ENCODE measurements around the gene SH3BP4. TPM values are rescaled to one million over a fixed set of nuclear protein-coding genes. Genes with fewer than 3 reads are reported as not detected.
A peak's percentile ranks its signal among the peaks of the same experiment; 100 is the strongest.

SH3BP4 gene
- total and polyA plus RNA-seq, 2 of the 13 experiments (the other 11 are each of a cell fraction or from before 2014, with no cell fraction given), result 34.6 to 99.1 TPM

GRCh38 chr2:234977228-234977679 lies 25.4 kb downstream of the SH3BP4 start (continued):
- TF ChIP-seq ZBTB38 (CRISPR knock-in tag; IDR thresholded peaks at IDR 0.05) (peak; percentile 62; the same call in 1 of the 2 replicates), HCFC1 (IDR thresholded peaks at IDR 0.05; ENCODE audit: low read depth, low read length) (no peak), ZNF878 (CRISPR knock-in tag; IDR thresholded peaks at IDR 0.05) (no peak), SPEN (CRISPR knock-in tag; IDR thresholded peaks at IDR 0.05; ENCODE audit: low read depth) (no peak; the same call in 1 of the 2 replicates), ZNF160 (CRISPR knock-in tag; IDR thresholded peaks at IDR 0.05) (no peak), HNF1A (IDR thresholded peaks at IDR 0.05; ENCODE audit: low read depth) (no peak), HNF1A (CRISPR knock-in tag; IDR thresholded peaks at IDR 0.05; ENCODE audit: borderline replicate concordance) (no peak; the same call in 1 of the 2 replicates), ZNF12 (CRISPR knock-in tag; IDR thresholded peaks at IDR 0.05) (no peak), MEIS1 (CRISPR knock-in tag; IDR thresholded peaks at IDR 0.05; ENCODE audit: borderline replicate concordance) (no peak), ZNF101 (CRISPR knock-in tag; IDR thresholded peaks at IDR 0.05; ENCODE audit: borderline replicate concordance, low read depth) (no peak), TGIF2 (CRISPR knock-in tag; IDR thresholded peaks at IDR 0.05) (peak; percentile 53; the same call in 1 of the 2 replicates), GTF2F1 (IDR thresholded peaks at IDR 0.05; ENCODE audit: low read length) (no peak), ZBTB7B (CRISPR knock-in tag; IDR thresholded peaks at IDR 0.05) (0 out of 2 replicates have a peak, but pooled peaks have one; percentile 47), ZNF703 (CRISPR knock-in tag; IDR thresholded peaks at IDR 0.05; ENCODE audit: borderline replicate concordance) (no peak), SRSF9 (IDR thresholded peaks at IDR 0.05; ENCODE audit: borderline replicate concordance, insufficient read depth, low read depth, low read length, poor library complexity, severe bottlenecking) (no peak), NAIF1 (CRISPR knock-in tag; IDR thresholded peaks at IDR 0.05; ENCODE audit: borderline replicate concordance) (no peak), ZFYVE20 (CRISPR knock-in tag; IDR thresholded peaks at IDR 0.05; ENCODE audit: borderline replicate concordance, low read depth) (no peak), ZNF225 (CRISPR knock-in tag; IDR thresholded peaks at IDR 0.05) (no peak), FOXK1 (CRISPR knock-in tag; IDR thresholded peaks at IDR 0.05; ENCODE audit: borderline replicate concordance, low read depth) (no peak), ZNF782 (CRISPR knock-in tag; IDR thresholded peaks at IDR 0.05; ENCODE audit: borderline replicate concordance) (no peak), MTA1 (CRISPR knock-in tag; IDR thresholded peaks at IDR 0.05; ENCODE audit: borderline replicate concordance) (peak; percentile 34; the same call in 1 of the 2 replicates), ZNF282 (IDR thresholded peaks at IDR 0.05; ENCODE audit: partially characterized antibody) (no peak), IRX3 (CRISPR knock-in tag; IDR thresholded peaks at IDR 0.05; ENCODE audit: borderline replicate concordance, low read depth) (no peak)
- TF ChIP-seq, protein P1, sequence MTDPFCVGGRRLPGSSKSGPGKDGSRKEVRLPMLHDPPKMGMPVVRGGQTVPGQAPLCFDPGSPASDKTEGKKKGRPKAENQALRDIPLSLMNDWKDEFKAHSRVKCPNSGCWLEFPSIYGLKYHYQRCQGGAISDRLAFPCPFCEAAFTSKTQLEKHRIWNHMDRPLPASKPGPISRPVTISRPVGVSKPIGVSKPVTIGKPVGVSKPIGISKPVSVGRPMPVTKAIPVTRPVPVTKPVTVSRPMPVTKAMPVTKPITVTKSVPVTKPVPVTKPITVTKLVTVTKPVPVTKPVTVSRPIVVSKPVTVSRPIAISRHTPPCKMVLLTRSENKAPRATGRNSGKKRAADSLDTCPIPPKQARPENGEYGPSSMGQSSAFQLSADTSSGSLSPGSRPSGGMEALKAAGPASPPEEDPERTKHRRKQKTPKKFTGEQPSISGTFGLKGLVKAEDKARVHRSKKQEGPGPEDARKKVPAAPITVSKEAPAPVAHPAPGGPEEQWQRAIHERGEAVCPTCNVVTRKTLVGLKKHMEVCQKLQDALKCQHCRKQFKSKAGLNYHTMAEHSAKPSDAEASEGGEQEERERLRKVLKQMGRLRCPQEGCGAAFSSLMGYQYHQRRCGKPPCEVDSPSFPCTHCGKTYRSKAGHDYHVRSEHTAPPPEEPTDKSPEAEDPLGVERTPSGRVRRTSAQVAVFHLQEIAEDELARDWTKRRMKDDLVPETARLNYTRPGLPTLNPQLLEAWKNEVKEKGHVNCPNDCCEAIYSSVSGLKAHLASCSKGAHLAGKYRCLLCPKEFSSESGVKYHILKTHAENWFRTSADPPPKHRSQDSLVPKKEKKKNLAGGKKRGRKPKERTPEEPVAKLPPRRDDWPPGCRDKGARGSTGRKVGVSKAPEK (CRISPR knock-in tag; IDR thresholded peaks at IDR 0.05; ENCODE audit: borderline replicate concordance), result no peak
- TF ChIP-seq, protein P2, sequence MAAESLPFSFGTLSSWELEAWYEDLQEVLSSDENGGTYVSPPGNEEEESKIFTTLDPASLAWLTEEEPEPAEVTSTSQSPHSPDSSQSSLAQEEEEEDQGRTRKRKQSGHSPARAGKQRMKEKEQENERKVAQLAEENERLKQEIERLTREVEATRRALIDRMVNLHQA (CRISPR knock-in tag; IDR thresholded peaks at IDR 0.05), result no peak

Data from HepG2 (cell line).